LHCN-M2 (cell line): ENCODE data around the gene TENM4. TPM values are rescaled to one million over a fixed set of nuclear protein-coding genes. Genes with fewer than 3 reads are reported as not detected.

ENCODE experiments used
- DNase-seq: peaks from one replicate; pipeline ENCODE4 v3.0.0-alpha.2; 2012; ENCODE audit warnings: low read depth
- total RNA-seq: library from RNA; depleted of rRNA; stranded (reverse); fragments of >200 nt; gene quantifications from 2 replicates; pipeline ENCODE4 v1.2.3, GENCODE V29; 2014

The TENM4 gene
- total RNA-seq, 1 experiment from 2014 or later: 0.06 TPM

DNA sequence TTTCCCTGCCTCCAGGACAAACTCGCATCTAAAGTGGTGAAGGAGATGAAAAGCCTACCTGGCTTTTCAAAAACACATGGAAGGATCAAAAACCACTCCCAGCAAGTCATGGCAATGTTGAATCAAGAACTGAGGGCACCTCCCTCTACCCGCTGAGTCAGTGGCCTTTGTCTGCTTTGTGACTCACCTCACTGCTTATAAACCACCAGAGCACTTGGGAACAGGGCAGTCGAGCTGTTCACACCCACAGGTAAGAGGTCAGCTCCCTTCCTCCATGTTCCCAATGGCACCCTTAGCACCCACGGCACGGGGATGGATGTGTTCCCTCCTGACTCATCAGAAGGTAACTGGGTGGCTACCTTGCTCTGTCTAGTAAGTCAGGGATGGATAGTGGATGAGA lies 21.7 kb downstream of the TENM4 start:
- DNase-seq: peak; percentile 67

DNA sequence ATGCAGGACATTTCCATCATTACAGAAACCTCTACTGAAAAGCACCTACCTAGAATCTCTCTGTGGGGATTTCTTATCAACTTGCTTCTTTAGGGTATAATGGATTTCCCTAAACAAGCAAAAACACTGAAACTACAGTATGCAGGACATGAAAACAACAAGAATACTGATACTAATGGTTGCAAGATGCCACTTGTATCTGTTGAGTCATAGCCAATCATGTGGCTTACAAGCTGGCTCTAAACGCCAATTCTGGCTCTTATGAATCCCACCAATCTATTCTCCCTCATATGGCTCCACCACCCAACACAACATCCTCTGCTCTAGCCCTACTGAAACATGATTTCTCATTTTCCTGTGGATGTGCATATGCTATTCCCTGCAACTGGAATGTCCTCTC lies 22.6 kb downstream of the TENM4 start:
- no peak for DNase-seq

- no peak for DNase-seq
Observed at GRCh38 chr11:79417069-79417920, 23.5 kb downstream of the TENM4 start.

DNA sequence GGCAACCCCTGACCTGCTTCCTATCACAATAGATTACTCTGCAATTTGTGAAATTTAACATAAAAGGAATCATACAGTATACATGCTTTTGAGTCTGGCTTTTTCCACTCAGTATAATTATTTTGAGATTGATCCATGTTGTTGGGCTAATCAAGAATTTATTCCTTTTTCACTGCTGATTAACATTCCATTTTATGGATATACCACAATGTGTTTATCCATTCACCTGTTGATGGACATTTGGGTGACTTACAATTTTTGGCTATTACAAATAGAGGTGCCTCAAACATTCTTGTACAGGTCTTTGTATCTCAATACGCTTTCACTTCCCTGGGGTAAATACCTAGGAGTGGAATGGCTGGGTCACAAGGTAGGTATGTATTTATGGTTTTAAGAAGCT lies 24.9 kb downstream of the TENM4 start:
- no peak for DNase-seq

DNA sequence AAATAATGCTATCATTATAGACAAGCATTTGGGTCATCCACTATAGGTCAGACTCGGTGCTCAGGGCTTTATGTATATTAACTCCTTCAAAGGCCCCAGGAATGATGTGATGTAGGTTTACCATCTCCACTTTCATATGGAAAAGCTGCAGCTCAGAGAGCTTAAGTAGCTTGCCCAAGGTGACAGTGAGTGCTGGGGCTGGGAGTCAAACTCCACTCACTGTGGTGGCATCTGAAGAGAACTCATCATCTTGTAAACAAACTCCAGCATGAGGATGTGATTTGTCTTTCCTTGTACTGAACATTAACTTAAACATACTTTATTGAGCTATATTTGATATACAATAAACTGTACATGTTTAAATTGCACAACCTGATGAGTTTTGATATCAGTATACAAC lies 25.4 kb downstream of the TENM4 start:
- DNase-seq: no peak

DNA sequence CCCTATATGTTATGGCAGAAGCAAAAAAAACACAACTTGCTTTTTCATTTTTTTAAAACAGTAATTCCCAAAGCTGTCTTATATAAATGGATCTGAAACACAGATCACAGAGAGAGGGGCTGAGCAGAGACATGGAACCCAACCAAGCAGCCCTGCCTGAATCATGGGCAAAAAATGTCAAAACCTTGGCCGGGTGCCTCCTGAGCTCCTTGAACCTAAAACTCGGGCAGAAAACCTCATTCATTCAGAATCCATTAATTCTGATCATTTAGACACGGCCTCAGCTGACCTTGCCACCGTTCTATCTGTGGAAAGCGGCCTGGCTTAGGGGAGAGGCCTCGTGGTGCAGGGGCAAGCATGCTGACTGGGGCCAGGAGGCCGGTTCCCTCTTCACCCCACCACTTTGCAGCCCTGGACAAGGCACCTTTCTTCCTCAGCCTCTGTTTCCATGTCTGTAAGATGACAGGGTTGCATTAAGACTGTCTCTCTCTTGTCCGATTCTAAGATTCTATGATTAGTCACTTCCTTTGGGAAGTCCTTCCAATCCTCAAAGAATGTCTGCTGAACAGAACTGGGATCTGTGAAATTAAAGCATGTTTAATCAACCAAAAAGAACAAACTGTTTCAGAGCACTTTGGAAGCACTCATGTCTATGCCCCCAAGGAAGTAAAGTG lies 26.0 kb downstream of the TENM4 start:
- peak; percentile 57 for DNase-seq

DNA sequence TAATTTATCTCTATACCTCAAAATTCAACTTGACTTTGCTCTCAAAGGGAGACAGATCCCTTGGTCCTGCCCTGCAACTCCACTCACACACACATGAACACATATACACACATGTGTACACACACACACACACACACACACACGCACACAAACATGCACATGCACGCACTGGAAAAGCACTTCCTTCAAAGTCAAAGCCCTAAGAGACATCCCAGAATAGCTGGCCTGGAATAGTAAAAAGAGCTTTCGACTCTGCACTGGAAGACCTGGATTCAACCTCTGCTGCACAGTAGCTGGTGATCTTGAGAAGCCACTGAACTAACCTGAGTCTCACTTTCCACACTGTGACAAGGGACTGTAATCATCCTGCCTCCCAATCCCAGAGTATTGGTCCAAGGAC lies 26.8 kb downstream of the TENM4 start:
- no peak for DNase-seq

- peak; percentile 95 for DNase-seq
Observed at GRCh38 chr11:79413268-79413667, 27.6 kb downstream of the TENM4 start.

DNA sequence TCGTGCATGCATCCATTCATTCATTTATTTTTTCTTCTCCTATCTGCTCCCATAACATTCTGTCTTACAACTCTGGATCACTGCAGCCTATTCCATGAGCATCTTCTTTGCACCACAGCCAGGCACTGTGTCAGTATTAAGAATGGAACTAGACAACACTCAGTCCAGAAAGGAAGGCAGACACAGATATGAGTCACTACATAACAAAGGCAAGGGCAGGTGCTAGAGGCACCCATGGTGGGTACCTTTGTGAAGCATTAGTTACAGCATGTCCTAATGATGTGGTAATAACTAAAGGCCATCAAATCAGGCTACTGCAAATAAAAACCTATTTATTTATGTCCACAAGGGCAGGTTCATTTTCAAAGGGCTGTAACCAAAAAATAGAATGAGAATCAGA lies 28.1 kb downstream of the TENM4 start:
- DNase-seq: peak; percentile 35

DNA sequence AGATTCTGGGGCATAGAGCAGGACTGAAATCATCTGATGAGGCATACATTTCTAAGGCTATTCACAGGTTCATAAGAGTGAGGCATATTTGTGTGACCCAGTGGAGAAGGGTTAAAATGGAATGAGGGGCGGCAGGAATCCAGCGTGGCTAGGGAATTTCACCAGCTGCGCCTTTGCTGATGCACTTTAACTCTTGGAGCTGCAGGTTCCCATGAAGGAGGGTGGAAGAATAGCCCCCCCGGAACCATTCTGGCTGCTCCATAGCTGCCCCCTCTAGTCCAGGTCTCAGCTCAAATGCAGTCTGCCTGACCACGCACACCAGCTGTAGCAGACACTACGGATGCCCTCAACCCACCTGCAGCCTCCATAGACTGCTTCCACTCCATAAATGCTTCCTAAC lies 31.5 kb downstream of the TENM4 start:
- no peak for DNase-seq

- no peak for DNase-seq
Observed at GRCh38 chr11:79406376-79406775, 34.5 kb downstream of the TENM4 start.

DNA sequence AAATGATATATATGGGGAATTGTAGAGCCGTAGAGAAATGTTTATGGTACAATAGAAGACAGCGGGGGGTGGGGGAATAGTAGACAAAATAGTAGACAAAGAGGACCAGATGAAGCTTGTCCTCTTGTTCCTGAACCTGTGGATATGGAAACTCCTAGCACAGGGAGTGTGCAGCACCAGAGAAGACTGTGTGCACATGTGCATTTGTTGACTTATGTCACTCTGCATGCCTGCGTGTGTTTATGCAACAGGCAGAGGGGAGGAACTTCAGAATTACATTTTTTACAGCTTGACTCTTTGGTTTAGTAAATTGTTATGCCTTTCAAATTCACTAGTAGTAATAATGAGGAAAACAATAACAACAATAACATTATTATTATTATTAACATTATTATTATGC lies 36.0 kb downstream of the TENM4 start:
- no peak for DNase-seq

DNA sequence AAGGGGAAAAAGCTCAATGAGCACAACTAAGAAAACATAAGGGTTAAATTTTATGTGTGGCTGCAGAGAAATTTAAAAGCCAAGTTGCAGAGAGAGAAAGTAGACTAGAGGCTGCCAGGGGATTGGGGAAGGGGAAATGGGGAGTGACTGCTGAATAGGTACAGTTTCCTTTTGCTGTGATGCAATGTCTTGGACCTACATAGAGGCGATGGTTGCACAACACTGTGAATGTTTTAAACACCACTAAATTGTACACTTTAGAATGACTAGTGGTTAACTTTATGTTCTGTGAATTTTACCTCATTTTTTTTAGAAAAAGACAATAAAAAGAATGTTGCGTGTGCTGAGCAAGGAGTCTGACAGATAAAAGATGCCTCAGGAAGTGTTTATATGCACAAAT lies 36.5 kb downstream of the TENM4 start:
- no peak for DNase-seq

GRCh38 chr11:79403839-79404238 lies 37.0 kb downstream of the TENM4 start:
- no peak for DNase-seq

DNA sequence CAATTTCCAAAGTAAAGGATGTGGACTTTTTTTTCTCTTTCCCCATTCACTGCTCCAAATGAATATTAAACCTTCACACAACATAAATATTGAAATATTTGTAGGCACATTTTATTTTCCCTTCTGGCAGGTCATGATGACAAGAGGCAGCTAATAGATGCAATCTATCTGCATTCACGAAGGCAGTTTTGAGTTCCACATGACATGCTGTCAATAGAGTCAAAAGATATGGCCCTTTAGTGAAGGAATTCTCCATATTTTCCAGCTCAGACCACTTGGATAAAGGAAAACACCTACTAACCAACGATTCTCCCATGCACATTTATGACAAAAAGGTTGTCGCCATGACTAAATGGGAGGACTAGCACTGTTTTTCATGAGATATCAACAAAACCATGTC lies 37.9 kb downstream of the TENM4 start:
- DNase-seq: no peak

DNA sequence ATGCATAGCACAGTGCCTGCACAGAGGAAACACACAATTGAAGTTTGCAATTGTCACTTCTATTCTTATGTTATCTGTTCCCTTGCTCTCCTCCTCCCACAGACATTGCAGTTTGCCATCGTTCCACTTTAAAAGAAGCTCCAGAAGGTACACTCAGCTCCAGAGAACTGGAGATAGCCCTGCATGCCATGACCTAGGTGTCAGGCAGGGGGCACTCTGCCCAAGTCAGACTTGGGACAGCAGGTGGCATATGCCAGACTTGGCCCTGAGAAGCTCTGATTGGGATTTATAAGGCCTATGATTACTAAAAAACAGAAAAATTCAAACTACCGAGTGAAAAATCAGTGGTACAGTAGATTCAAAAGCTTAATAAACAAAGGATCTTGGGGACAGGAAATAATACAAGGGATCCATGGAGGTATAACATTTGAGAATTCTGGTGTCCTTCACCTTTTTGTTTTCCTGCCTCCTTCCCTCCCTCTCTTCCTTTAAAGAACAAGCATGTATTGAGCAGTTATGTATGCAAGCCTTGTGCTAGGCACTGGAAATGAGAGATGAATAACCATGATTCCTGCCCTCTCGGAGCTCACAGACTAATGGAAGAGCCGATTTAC lies 40.0 kb downstream of the TENM4 start:
- DNase-seq: peak; percentile 30

GRCh38 chr11:79400206-79400605 lies 40.6 kb downstream of the TENM4 start:
- no peak for DNase-seq

DNA sequence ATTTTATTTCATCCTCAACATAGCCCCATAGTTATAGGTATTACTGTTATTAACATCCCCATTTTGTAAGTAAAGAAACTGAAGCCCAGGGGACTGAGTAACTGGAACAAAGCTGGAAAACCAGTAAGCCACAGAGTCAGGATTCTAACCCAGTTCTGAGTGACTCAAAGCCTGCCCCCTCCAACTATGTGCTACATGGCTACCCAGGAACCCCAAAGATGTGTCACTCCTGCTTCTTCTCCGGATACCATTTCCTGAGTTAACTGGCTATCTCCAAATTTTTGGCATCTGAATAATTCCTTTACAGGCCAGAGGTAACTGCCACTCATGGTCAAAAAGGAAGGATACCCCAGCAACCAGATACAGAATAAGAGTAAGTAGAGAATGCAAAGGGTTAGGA lies 43.6 kb downstream of the TENM4 start:
- DNase-seq: peak; percentile 35

DNA sequence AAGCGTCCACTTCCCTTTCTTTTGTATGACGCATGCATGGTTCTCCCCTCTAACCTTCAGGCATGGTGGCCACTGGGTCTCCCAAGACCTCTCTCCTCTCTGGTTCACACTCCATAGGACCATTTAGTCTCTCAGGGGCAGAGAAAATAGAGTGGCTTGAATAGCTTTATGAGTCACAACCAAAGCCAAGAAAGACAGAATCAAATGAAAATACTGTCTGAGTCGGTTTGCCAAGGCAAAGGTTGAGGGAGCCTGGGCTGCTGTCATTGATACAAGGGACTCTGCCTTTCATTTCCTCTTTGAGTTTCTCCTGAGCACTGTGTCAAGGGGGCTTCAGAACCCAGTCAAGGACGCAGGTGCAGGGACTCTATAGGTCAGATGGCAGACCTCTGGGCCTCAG lies 44.2 kb downstream of the TENM4 start:
- DNase-seq: no peak

DNA sequence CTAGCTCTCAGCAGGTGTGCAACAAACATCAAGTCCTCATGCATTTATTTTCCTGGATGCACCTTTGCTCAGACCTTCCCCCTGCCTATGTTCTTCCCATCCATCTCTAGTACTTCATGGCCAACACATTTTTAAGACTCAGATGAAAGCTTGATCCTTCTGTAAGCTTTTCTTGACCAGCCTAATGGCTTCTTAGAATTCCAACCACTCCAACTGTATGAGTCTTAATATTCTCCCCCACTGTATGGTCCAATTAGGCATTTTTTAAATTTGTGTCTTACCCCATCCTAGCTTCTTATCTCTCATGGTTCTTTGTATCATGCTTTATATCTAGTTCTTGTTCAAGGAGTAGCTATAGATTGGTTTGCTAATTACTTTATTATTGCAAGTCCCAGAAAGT lies 44.8 kb downstream of the TENM4 start:
- no peak for DNase-seq

- DNase-seq: no peak
Observed at GRCh38 chr11:79393362-79394043, 47.3 kb downstream of the TENM4 start.

GRCh38 chr11:79392161-79392560 lies 48.7 kb downstream of the TENM4 start:
- DNase-seq: no peak
